IMR-90 (cell line): ENCODE measurements around the gene TIGD2. TPM values are rescaled to one million over a fixed set of nuclear protein-coding genes. Genes with fewer than 3 reads are reported as not detected.

Experiments
- ATAC-seq: fragments of 200-7000 bp; cut with Tn5 transposase; 2 replicates; pipeline ENCODE4 v1.9.1; 2020; ENCODE audit warnings: low read depth, mild to moderate bottlenecking, moderate library complexity
- BruUV-seq: library from RNA; stranded (reverse); fragments of 400-500 nt; replicated peaks from 2 replicates; lab custom pipeline; 2021; lab: Mats Ljungman, UMichigan
- CTCF ChIA-PET: fragments of 300-600 bp; formaldehyde crosslinking; extraction: SDS; loops from one replicate; lab custom pipeline; 2021; ENCODE audit warnings: antibody characterized with exemption; lab: Yijun Ruan, JAX
- POLR2A ChIA-PET: fragments of 300-600 bp; sonication (Branson Sonifier 250); formaldehyde crosslinking; loops from one replicate; lab custom pipeline; 2022; ENCODE audit warnings: antibody characterized with exemption; ENCODE audit not compliant: unreplicated experiment; lab: Charles Lee
- DNase-seq: peaks from one replicate; pipeline ENCODE4 v3.0.0; 2013
- H2AFZ ChIP-seq: replicated peaks from 2 replicates; pipeline ENCODE3; 2013; ENCODE audit warnings: low read length, mild to moderate bottlenecking; ENCODE audit not compliant: poor library complexity
- H2AK5ac ChIP-seq: 2 replicates; pipeline ENCODE4 v1.6.1; 2013; ENCODE audit warnings: low read depth, low read length, inconsistent platforms
- H2AK9ac ChIP-seq: replicated peaks from 2 replicates; pipeline ENCODE3; 2013; ENCODE audit warnings: mild to moderate bottlenecking, low read depth, low read length, moderate library complexity; ENCODE audit not compliant: poor library complexity
- H2BK120ac ChIP-seq: 2 replicates; pipeline ENCODE4 v1.6.1; 2013; ENCODE audit warnings: low read depth, low read length, inconsistent platforms
- H2BK15ac ChIP-seq: 3 replicates; pipeline ENCODE4 v1.6.1; 2013; ENCODE audit warnings: low read depth, low read length, inconsistent platforms
- H2BK20ac ChIP-seq: 2 replicates; pipeline ENCODE4 v1.6.1; 2013; ENCODE audit warnings: low read depth, mild to moderate bottlenecking, inconsistent platforms, low read length, moderate library complexity
- H2BK5ac ChIP-seq: 2 replicates; pipeline ENCODE4 v1.6.1; 2013; ENCODE audit warnings: mild to moderate bottlenecking, low read depth, low read length, inconsistent platforms; ENCODE audit not compliant: poor library complexity, severe bottlenecking
- H3K14ac ChIP-seq: replicated peaks from 2 replicates; pipeline ENCODE4 v1.6.1; 2013; ENCODE audit warnings: low read depth, low read length, inconsistent platforms
- H3K18ac ChIP-seq: 2 replicates; pipeline ENCODE4 v1.6.1; 2013; ENCODE audit warnings: low read depth, low read length, control low read depth
- H3K23ac ChIP-seq: 2 replicates; pipeline ENCODE4 v1.6.1; 2013; ENCODE audit warnings: low read depth, low read length, inconsistent platforms
- H3K27ac ChIP-seq: 2 replicates; pipeline ENCODE4 v1.5.1; 2013; ENCODE audit warnings: mild to moderate bottlenecking, control low read depth, low read length; ENCODE audit not compliant: insufficient read depth
- H3K27me3 ChIP-seq: 2 replicates; pipeline ENCODE4 v1.6.1; 2013; ENCODE audit warnings: low read length; ENCODE audit not compliant: control insufficient read depth, insufficient read depth
- H3K36me3 ChIP-seq: 2 replicates; pipeline ENCODE4 v1.6.1; 2013; ENCODE audit warnings: low read length, mixed read lengths; ENCODE audit not compliant: control insufficient read depth, insufficient read depth
- H3K4ac ChIP-seq: 2 replicates; pipeline ENCODE4 v1.6.1; 2013; ENCODE audit warnings: low read depth, low read length, inconsistent platforms
- H3K4me1 ChIP-seq: 2 replicates; pipeline ENCODE4 v1.6.1; 2013; ENCODE audit warnings: low read length, mixed read lengths; ENCODE audit not compliant: control insufficient read depth, insufficient read depth
- H3K4me2 ChIP-seq: 2 replicates; pipeline ENCODE4 v1.6.1; 2013; ENCODE audit warnings: low read depth, mild to moderate bottlenecking, control low read depth, low read length, moderate library complexity
- H3K4me3 ChIP-seq: 2 replicates; pipeline ENCODE4 v1.5.1; 2013; ENCODE audit warnings: low read depth, mild to moderate bottlenecking, control low read depth, low read length, moderate library complexity; ENCODE audit not compliant: insufficient read depth
- H3K56ac ChIP-seq: 2 replicates; pipeline ENCODE4 v1.6.1; 2013; ENCODE audit warnings: low read length, inconsistent platforms; ENCODE audit not compliant: insufficient read depth; ENCODE audit errors: extremely low read depth
- H3K79me1 ChIP-seq, 2 experiments: 2 replicates each; pipeline ENCODE4 v1.6.1; 2013; ENCODE audit warnings: low read length in 2 of 2, inconsistent platforms in 1 of 2, low read depth in 1 of 2
- H3K9ac ChIP-seq: 2 replicates; pipeline ENCODE4 v1.6.1; 2013; ENCODE audit warnings: low read depth, low read length, control low read depth
- H3K9me1 ChIP-seq: 2 replicates; pipeline ENCODE4 v1.6.1; 2013; ENCODE audit warnings: low read length, inconsistent platforms; ENCODE audit not compliant: insufficient read depth
- H3K9me3 ChIP-seq: 2 replicates; pipeline ENCODE4 v1.6.1; 2013; ENCODE audit warnings: low read length; ENCODE audit not compliant: control insufficient read depth, insufficient read depth
- H4K20me1 ChIP-seq: 2 replicates; pipeline ENCODE4 v1.6.1; 2013; ENCODE audit warnings: low read length, inconsistent platforms; ENCODE audit not compliant: insufficient read depth
- H4K5ac ChIP-seq: 2 replicates; pipeline ENCODE4 v1.6.1; 2013; ENCODE audit warnings: mild to moderate bottlenecking, low read depth, low read length, control low read depth
- H4K8ac ChIP-seq, 2 experiments: 2 replicates each; pipeline ENCODE4 v1.6.1; 2013; ENCODE audit warnings: low read depth in 2 of 2, low read length in 2 of 2, control low read depth in 1 of 2, inconsistent platforms in 1 of 2
- H4K91ac ChIP-seq: 2 replicates; pipeline ENCODE4 v1.6.1; 2013; ENCODE audit warnings: low read depth, low read length, inconsistent platforms; ENCODE audit not compliant: insufficient read depth
- BHLHE40 ChIP-seq: fragments of 150-350 bp; IDR thresholded peaks from 2 replicates; pipeline ENCODE4 v1.6.1; 2016; ENCODE audit warnings: mild to moderate bottlenecking, low read depth, low read length
- CEBPB ChIP-seq: IDR thresholded peaks from 2 replicates; pipeline ENCODE4 v1.6.1; 2012; ENCODE audit warnings: low read depth, low read length, improper control_type of control experiment
- CHD1 ChIP-seq: IDR thresholded peaks from 2 replicates; pipeline ENCODE4 v1.6.1; 2012; ENCODE audit warnings: low read depth, low read length, improper control_type of control experiment
- CTCF ChIP-seq: conservative IDR thresholded peaks from 2 replicates; pipeline ENCODE4 v1.5.1; 2012; ENCODE audit warnings: mild to moderate bottlenecking, low read depth, low read length, improper control_type of control experiment
- ELK1 ChIP-seq: fragments of 150-350 bp; IDR thresholded peaks from 2 replicates; pipeline ENCODE4 v1.6.1; 2016; ENCODE audit warnings: low read depth, mild to moderate bottlenecking, low read length, moderate library complexity, borderline replicate concordance
- FOS ChIP-seq: fragments of 150-350 bp; IDR thresholded peaks from 2 replicates; pipeline ENCODE4 v1.6.1; 2016; ENCODE audit warnings: low read depth, low read length
- MAFK ChIP-seq: IDR thresholded peaks from 2 replicates; pipeline ENCODE4 v1.6.1; 2012; ENCODE audit warnings: low read depth, low read length, improper control_type of control experiment
- MAZ ChIP-seq: IDR thresholded peaks from 2 replicates; pipeline ENCODE4 v1.6.1; 2012; ENCODE audit warnings: low read depth, mild to moderate bottlenecking, low read length, improper control_type of control experiment, moderate library complexity, borderline replicate concordance
- MXI1 ChIP-seq: IDR thresholded peaks from 2 replicates; pipeline ENCODE4 v1.6.1; 2012; ENCODE audit warnings: low read depth, mild to moderate bottlenecking, low read length, moderate library complexity, borderline replicate concordance
- NFE2L2 ChIP-seq: fragments of 150-350 bp; IDR thresholded peaks from 2 replicates; pipeline ENCODE4 v1.6.1; 2016; ENCODE audit warnings: low read depth, mild to moderate bottlenecking, low read length
- POLR2A ChIP-seq: IDR thresholded peaks from 2 replicates; pipeline ENCODE4 v1.6.1; 2012; ENCODE audit warnings: mild to moderate bottlenecking, low read depth, low read length
- RAD21 ChIP-seq: IDR thresholded peaks from 2 replicates; pipeline ENCODE4 v1.6.1; 2012; ENCODE audit warnings: low read length, improper control_type of control experiment
- RCOR1 ChIP-seq: IDR thresholded peaks from 2 replicates; pipeline ENCODE4 v1.6.1; 2012; ENCODE audit warnings: mild to moderate bottlenecking, low read length, improper control_type of control experiment; ENCODE audit not compliant: insufficient replicate concordance
- RFX5 ChIP-seq: IDR thresholded peaks from 2 replicates; pipeline ENCODE4 v1.8.0; 2012; ENCODE audit warnings: low read depth, mild to moderate bottlenecking, low read length, moderate library complexity
- SMC3 ChIP-seq: fragments of 150-350 bp; IDR thresholded peaks from 2 replicates; pipeline ENCODE4 v1.6.1; 2016; ENCODE audit warnings: low read depth, mild to moderate bottlenecking, antibody characterized with exemption, low read length, moderate library complexity
- USF2 ChIP-seq: fragments of 150-350 bp; IDR thresholded peaks from 2 replicates; pipeline ENCODE4 v1.6.1; 2017; ENCODE audit warnings: mild to moderate bottlenecking, antibody characterized with exemption, low read length, low read depth
- WGBS, 2 experiments: methylation state at CpG; one replicate each; pipeline versions ENCODE4 v1.1.5 to v1.1.7; 2013; ENCODE audit warnings: missing lambda C conversion rate in 2 of 2; ENCODE audit not compliant: insufficient read length in 1 of 2; ENCODE audit errors: extremely low coverage in 2 of 2; 5-methylcytosine and 5-hydroxymethylcytosine counted together
- dilution Hi-C: fragments of 300-500 bp; cut with HindIII; formaldehyde crosslinking; loops from one replicate; pipeline ENCODE4 v1.14.3; 2018; ENCODE audit warnings: low sequenced_read_pairs; ENCODE audit not compliant: unreplicated experiment
- in situ Hi-C: fragments of 300-500 bp; cut with MboI; formaldehyde crosslinking; loops from 3 replicates; pipeline ENCODE4 v1.14.3; 2019; ENCODE audit warnings: low sequenced_read_pairs, inconsistent platforms, mixed read lengths
- intact Hi-C: fragments of 100-400 bp; cut with micrococcal nuclease; formaldehyde crosslinking; loops from 2 replicates; pipeline ENCODE4 v1.10.0; 2022
- polyA plus RNA-seq, 3 experiments: library from polyadenylated mRNA; depleted of rRNA; stranded (reverse); fragments of >200 nt; gene quantifications; 2 replicates each; pipeline ENCODE4 v1.2.3, GENCODE V29; 2012; ENCODE audit warnings: low replicate concordance in 1 of 3
- total RNA-seq: library from RNA; depleted of rRNA; stranded (reverse); fragments of >200 nt; gene quantifications from 2 replicates; pipeline ENCODE4 v1.2.3, GENCODE V29; 2012

TIGD2 gene
- total and polyA plus RNA-seq, 2 of the 4 experiments (the other 2 are of a cell fraction) = 5.6 to 12.4 TPM

GRCh38 chr4:89146196-89146595 is 34.9 kb downstream of the TIGD2 start:
- ATAC-seq (no peak), DNase-seq (no peak)
- no peak overlapping the region for H3K23ac ChIP-seq
- no peak overlapping the region for H2BK15ac ChIP-seq
- H3K36me3 ChIP-seq = no peaks in the 10 kb centered on the region
- no CpG with 5 or more reads among the region's 2 CpGs for WGBS, 2 experiments
- intact Hi-C loops (no loop called here), in situ Hi-C loops (no loop called here), dilution Hi-C loops (no loop called here)
- H3K56ac ChIP-seq = no peak overlapping the region
- H3K9me3 ChIP-seq = no peaks in the 10 kb centered on the region; the same call in 1 of the 2 replicates
- H3K79me1 ChIP-seq = no peaks in the 10 kb centered on the region
- POLR2A ChIA-PET = no interaction called here
- no peak overlapping the region for H2BK120ac ChIP-seq
- no peak overlapping the region for H3K18ac ChIP-seq
- H2BK20ac ChIP-seq = no peak overlapping the region
- H3K27me3 ChIP-seq = peaks cover 2% of the 10 kb centered on the region
- H3K9ac ChIP-seq = no peak overlapping the region
- H3K4ac ChIP-seq = no peak overlapping the region
- TF ChIP-seq RAD21 (no peak), NFE2L2 (no peak), CEBPB (no peak), CTCF (no peak), RFX5 (no peak), BHLHE40 (no peak), RCOR1 (no peak), SMC3 (no peak), MXI1 (no peak), CHD1 (no peak), USF2 (no peak), ELK1 (no peak), MAFK (no peak), MAZ (no peak), POLR2A (no peak), FOS (no peak)
- H3K4me1 ChIP-seq = no peaks in the 10 kb centered on the region
- CTCF ChIA-PET = no interaction called here
- H2BK5ac ChIP-seq = no peak overlapping the region
- H3K9me1 ChIP-seq = no peaks in the 10 kb centered on the region
- H2AFZ ChIP-seq = no peak overlapping the region
- BruUV-seq = no TSS peak
- no peak overlapping the region for H4K5ac ChIP-seq
- no peak overlapping the region for H3K14ac ChIP-seq
- H4K20me1 ChIP-seq = no peaks in the 10 kb centered on the region
- no peak overlapping the region for H2AK5ac ChIP-seq
- H3K4me2 ChIP-seq = no peak overlapping the region
- no peak overlapping the region for H3K4me3 ChIP-seq
- H4K91ac ChIP-seq = no peak overlapping the region
- no peak overlapping the region for H3K27ac ChIP-seq
- H2AK9ac ChIP-seq = no peak overlapping the region
- H4K8ac ChIP-seq = no peak overlapping the region
